ENCODE data around the gene PHF19. TPM values are rescaled to one million over a fixed set of nuclear protein-coding genes. Genes with fewer than 3 reads are reported as not detected.

The PHF19 gene
- total RNA-seq, 6 experiments from 2014 or later: 2.2 to 8.0 (median 5.2) TPM

DNA sequence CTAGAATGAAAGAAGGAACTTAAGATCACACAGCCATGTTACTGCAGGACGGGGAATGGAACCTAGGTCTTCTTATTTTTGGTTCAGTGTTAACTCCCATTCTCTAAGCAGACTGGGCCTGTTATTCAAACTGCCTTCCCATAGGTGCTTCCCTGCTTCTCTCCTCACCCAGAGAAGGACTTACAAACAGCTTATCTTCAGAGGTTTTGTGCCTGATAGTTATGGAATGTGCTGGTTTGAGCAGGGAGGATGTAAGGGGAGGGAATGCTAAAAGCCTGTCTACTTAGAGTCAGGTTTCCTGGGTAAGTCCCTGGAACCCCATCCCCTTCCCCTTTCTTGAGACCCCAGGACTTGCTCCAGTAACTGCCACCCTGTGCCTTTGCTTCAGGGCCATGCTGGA, 30.1 kb downstream of the PHF19 start:
- Histone ChIP-seq H3K36me3 (peaks cover 0 to 5% (median 0%) of the 10 kb centered on the region in 4 donors), H3K9me3 (no peaks in the 10 kb centered on the region), H3K4me1 (peaks cover 0 to 6% (median 0%) of the 10 kb centered on the region in 4 donors), H3K4me3 (no peak overlapping the region), H3K27ac (no peak overlapping the region), H3K27me3 (no peaks in the 10 kb centered on the region)
- WGBS (ENCODE audit: insufficient coverage, low coverage, low lambda C conversion rate, missing lambda C conversion rate): 86% methylated on average over 1 of the region's 1 CpG
- intact Hi-C loops (cut with DNase I): no loop called here
- no peak for DNase-seq
- no peak for ATAC-seq
- no peak for TF ChIP-seq POLR2A (IDR thresholded peaks at IDR 0.05)
- TF ChIP-seq CTCF (IDR thresholded peaks at IDR 0.05): no peak

GRCh38 chr9:120846251-120846889, 30.6 kb downstream of the PHF19 start:
- Histone ChIP-seq H3K4me1 (peaks cover 0 to 6% (median 0%) of the 10 kb centered on the region in 4 donors), H3K4me3 (no peak overlapping the region), H3K27ac (no peak overlapping the region), H3K9me3 (no peaks in the 10 kb centered on the region), H3K27me3 (no peaks in the 10 kb centered on the region), H3K36me3 (peaks cover 0 to 5% (median 0%) of the 10 kb centered on the region in 4 donors)
- intact Hi-C loops (cut with DNase I): no loop called here
- ATAC-seq: no peak
- 90% methylated on average over 3 of the region's 3 CpGs for WGBS (ENCODE audit: insufficient coverage, low coverage, low lambda C conversion rate, missing lambda C conversion rate)
- TF ChIP-seq POLR2A (IDR thresholded peaks at IDR 0.05): no peak
- no peak for TF ChIP-seq CTCF (IDR thresholded peaks at IDR 0.05)
- DNase-seq: no peak

DNA sequence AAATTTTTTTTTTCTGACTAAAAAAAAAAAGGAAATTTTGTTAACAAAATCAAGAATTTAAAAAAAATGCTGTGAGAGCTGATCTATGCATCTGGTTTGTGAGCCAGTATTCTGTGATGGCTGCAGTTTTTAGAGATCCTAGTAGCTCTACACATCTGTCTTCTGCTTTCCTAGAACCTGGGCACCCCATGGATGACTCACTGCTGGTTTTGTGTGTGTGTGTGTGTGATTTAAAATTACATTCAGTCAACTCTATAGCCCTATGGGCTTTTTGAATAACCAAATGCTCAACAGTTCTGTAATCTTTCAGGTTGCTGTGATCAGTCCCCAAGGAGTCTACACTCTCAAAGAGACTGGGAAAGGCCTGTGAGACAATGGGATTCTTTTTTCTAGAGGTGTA, 31.7 kb downstream of the PHF19 start:
- Histone ChIP-seq H3K9me3 (no peaks in the 10 kb centered on the region), H3K36me3 (peaks cover 0 to 5% (median 0%) of the 10 kb centered on the region in 4 donors), H3K27ac (no peak overlapping the region), H3K4me1 (peaks cover 0 to 6% (median 0%) of the 10 kb centered on the region in 4 donors), H3K27me3 (no peaks in the 10 kb centered on the region), H3K4me3 (no peak overlapping the region)
- ATAC-seq (no peak), DNase-seq (no peak)
- intact Hi-C loops (cut with DNase I): no loop called here
- TF ChIP-seq CTCF (IDR thresholded peaks at IDR 0.05) (no peak), POLR2A (IDR thresholded peaks at IDR 0.05) (no peak)

- Histone ChIP-seq H3K27ac (peak within 1 kb of the TSS; percentile 60 to 91 (median 63)), H3K9me3 (no peaks in the 10 kb centered on the region), H3K36me3 (peaks cover 0 to 5% (median 0%) of the 10 kb centered on the region in 4 donors), H3K4me1 (peaks cover 0 to 6% (median 0%) of the 10 kb centered on the region in 4 donors), H3K27me3 (no peaks in the 10 kb centered on the region), H3K4me3 (peak within 1 kb of the TSS; percentile 54 to 72 (median 70))
- intact Hi-C loops (cut with DNase I): no loop called here
- DNase-seq (peak; percentile 95 to 99 (median 99)), ATAC-seq (peak; percentile 98 to 99 (median 98))
- TF ChIP-seq CTCF (IDR thresholded peaks at IDR 0.05) (peak in 1 of 4 donors; percentile 9), POLR2A (IDR thresholded peaks at IDR 0.05) (peak; percentile 86)
- 1% methylated on average over 11 of the region's 62 CpGs for WGBS (ENCODE audit: insufficient coverage, low coverage, low lambda C conversion rate, missing lambda C conversion rate)
These were observed 34.1 kb downstream of the PHF19 start, which contains the start of gene PSMD5 for GRCh38 chr9:120842685-120843485. Gene PSMD5, minus strand, starts transcription at chr9:120842922. Its CDS starts 13 bp downstream, at chr9:120842909.

Measured in right lobe of liver (tissue), 6 donors.